Measurements from ENCODE around the gene ZSWIM3. TPM values are rescaled to one million over a fixed set of nuclear protein-coding genes. Genes with fewer than 3 reads are reported as not detected.

The ZSWIM3 gene
- total RNA-seq, 4 donors from 2014 or later = 2.2 to 4.5 (median 3.9) TPM

DNA sequence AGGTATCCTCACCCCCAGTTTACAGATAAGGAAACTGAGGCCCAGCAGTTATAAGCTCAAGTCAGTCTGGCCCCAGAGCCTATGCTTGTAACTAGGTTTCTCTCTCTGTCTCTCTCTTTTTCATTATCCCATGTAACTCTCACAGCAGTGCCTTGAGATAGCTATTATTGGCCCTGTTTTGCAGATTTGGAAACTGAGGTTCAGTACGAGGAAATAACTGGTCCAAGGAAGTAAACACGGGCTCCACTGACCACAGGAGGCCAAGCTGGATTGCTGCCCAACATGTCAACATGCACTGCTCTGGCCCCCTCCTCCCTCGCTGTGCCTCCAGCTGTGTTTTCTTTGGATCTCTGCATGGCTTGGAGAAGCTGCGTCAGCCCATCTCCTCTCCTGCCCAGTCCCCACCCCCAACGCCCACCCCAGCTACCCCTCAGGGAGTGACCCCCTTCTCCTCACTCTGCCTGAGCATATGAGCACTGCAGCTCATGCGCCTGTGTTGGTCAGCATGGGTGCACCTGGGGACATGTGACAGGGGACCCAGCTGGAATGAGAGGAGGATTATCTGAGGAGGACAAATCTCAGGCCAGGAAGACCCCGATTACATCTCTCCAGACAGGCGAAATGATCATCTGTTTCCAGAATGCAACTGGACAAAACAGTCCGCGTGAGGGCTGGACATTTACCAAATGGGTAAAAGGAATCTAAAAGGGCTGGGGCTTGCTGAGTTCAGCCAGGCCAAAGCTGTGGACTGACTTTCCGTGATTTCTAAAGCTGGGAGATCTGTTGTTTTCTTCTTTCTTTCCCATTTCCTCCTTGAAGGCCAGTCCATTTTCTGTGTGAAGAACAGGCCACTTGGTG is 62.4 kb downstream of the ZSWIM3 start:
- Histone ChIP-seq H3K27me3 (no peaks in the 10 kb centered on the region), H3K36me3 (no peaks in the 10 kb centered on the region), H3K9me3 (no peaks in the 10 kb centered on the region), H3K27ac (peak overlapping the region; percentile 39 to 61 (median 50)), H3K4me1 (peaks cover 6 to 30% of the 10 kb centered on the region in 2 donors), H3K4me3 (replicated peaks in 1 of 3) (no peak overlapping the region)
- 37 to 40% methylated on average over 10 to 11 of the region's 11 CpGs for WGBS, 2 donors
- TF ChIP-seq, protein P1, sequence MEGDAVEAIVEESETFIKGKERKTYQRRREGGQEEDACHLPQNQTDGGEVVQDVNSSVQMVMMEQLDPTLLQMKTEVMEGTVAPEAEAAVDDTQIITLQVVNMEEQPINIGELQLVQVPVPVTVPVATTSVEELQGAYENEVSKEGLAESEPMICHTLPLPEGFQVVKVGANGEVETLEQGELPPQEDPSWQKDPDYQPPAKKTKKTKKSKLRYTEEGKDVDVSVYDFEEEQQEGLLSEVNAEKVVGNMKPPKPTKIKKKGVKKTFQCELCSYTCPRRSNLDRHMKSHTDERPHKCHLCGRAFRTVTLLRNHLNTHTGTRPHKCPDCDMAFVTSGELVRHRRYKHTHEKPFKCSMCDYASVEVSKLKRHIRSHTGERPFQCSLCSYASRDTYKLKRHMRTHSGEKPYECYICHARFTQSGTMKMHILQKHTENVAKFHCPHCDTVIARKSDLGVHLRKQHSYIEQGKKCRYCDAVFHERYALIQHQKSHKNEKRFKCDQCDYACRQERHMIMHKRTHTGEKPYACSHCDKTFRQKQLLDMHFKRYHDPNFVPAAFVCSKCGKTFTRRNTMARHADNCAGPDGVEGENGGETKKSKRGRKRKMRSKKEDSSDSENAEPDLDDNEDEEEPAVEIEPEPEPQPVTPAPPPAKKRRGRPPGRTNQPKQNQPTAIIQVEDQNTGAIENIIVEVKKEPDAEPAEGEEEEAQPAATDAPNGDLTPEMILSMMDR (IDR thresholded peaks at IDR 0.05) = no peak
- TF ChIP-seq POLR2A (IDR thresholded peaks at IDR 0.05) = no peak
- intact Hi-C loops (cut with DNase I) = no loop called here
- peak; percentile 27 to 31 for DNase-seq

DNA sequence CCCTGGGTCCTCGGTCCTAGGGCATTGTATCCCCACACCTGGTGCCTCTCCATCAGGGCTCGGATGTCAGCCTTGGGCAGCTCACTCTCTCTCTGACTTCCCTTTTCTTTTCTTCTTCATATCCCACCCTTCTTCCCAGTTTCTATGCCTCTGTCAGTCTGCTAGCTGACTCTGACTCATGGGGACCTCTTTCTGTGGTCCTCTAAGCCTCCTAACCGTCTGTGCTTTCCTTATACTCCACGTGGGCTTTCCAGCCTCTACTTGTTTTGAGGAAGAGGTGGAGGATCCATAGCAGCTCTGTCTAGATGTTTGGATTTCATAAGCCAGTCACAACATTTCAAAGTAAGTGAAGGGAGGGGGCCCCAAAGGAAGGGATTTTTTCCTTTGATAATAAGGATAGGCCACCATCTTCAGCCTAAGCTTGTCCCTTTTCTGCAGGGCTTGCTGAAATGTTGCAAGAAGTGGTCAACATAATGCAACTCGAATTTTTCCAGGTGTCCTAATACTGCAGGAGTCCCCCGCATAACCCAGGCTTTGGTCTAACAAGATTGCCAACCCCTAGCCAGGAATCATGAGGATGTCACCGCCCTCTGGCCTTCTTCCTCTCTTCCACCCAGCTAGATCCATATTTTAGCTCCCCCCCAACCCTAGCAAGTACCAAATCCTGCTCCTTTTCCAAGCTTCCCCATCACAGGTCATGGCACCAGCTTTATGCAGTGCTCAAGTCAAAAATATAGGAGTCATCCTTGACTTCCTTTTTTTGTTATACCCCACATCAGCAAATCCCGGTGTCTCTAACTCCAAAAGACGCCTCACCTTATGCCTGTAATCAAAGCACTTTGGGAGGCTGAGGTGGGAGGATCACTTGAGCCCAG is 63.3 kb downstream of the ZSWIM3 start:
- Histone ChIP-seq H3K4me1 (peaks cover 6 to 32% of the 10 kb centered on the region in 2 donors), H3K36me3 (no peaks in the 10 kb centered on the region), H3K27ac (peak overlapping the region; percentile 33 to 61 (median 50)), H3K4me3 (replicated peaks in 1 of 3) (no peak overlapping the region), H3K27me3 (no peaks in the 10 kb centered on the region), H3K9me3 (no peaks in the 10 kb centered on the region)
- intact Hi-C loops (cut with DNase I) = no loop called here
- WGBS, 2 donors = 68 to 73% methylated on average over 9 of the region's 9 CpGs
- no peak for DNase-seq
- no peak for TF ChIP-seq POLR2A (IDR thresholded peaks at IDR 0.05)
- TF ChIP-seq, protein P1 (IDR thresholded peaks at IDR 0.05) = no peak

DNA sequence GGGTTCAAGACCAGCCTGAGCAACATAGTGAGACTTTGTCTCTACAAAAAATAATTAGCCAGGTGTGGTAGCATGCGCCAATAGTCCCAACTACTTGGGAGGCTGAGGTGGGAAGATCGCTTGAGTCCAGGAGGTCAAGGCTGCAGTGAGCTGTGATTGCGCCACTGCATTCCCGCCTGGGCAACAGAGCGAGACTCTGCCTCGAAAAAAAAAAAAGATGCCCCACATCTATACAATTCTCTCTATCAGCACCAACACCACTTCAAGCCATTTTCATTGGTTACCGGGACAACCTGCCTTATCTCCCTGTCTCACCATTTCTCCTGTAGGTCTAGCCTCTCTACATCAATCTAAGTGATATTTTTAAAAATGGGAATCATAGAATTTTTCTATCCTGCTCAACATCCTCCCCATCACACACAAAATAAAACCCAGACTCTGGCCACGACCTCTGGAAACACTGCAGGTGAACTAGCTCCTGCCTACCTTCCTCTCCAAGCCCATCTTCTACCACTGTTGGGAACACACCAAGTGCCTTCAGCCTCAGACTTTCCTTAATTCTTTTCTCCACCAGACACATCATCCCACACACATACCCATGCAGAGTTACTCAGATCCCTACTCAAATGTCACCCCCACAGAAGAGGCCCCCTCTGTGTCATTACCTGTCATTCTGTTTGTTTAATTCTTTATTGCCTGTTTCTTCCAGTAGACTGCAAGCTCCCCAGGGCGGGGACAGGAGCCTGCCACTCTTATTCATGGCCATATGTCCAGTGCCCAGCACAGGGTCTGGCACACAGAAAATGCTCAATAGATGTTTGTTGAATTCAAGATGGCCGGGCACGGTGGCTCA is 64.1 kb downstream of the ZSWIM3 start:
- no peak for DNase-seq
- 82 to 83% methylated on average over 11 of the region's 11 CpGs for WGBS, 2 donors
- no peaks in the 10 kb centered on the region for H3K36me3 ChIP-seq
- no peaks in the 10 kb centered on the region for H3K9me3 ChIP-seq
- intact Hi-C loops (cut with DNase I) = no loop called here
- H3K4me3 ChIP-seq (replicated peaks in 1 of 3) = no peak overlapping the region
- peaks cover 6 to 32% of the 10 kb centered on the region in 2 donors for H3K4me1 ChIP-seq
- H3K27me3 ChIP-seq = no peaks in the 10 kb centered on the region
- no peak for TF ChIP-seq POLR2A (IDR thresholded peaks at IDR 0.05)
- TF ChIP-seq, protein P1 (IDR thresholded peaks at IDR 0.05) = no peak
- H3K27ac ChIP-seq = no peak overlapping the region

DNA sequence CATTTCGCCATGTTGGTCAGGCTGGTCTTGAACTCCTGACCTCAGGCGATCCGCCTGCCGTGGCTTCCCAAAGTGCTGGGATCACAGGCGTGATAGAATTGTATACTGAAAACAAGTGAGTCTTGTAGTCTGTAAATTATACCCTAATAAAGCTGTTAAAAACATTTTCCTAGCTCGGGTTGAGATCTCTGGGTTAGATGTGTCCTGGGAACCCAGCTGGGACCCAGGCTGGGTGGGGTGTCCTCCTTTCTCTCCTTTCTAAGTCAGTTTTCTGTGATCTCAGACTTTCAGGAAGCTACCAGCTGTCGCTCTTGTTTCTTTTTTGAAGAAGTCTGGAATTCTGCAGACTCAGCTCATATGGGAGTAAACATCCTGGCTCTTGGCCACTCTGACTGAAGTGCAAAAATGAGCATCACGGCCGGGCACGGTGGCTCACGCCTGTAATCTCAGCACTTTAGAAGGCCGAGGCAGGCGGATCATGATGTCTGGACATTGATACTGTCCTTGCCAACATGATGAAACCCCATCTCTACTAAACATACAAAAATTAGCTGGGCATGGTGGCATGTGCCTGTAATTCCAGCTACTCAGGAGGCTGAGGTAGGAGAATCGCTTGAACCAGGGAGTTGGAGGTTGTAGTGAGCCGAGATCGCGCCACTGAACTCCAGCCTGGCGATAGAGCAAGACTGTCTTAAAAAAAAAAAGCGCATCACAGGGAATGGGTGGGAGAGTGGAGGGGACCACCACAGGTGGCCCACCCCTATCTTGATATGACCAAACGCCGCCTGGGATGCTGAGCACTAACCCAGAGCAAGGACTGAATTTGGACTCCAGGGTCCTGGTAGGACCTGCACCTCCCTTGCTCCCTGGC is 67.2 kb downstream of the ZSWIM3 start:
- TF ChIP-seq, protein P1 (IDR thresholded peaks at IDR 0.05) = no peak
- TF ChIP-seq POLR2A (IDR thresholded peaks at IDR 0.05) = no peak
- peak; percentile 35 to 44 for DNase-seq
- H3K27ac ChIP-seq = peak overlapping the region; percentile 49 to 77 (median 73)
- intact Hi-C loops (cut with DNase I) = no loop called here
- no peaks in the 10 kb centered on the region for H3K27me3 ChIP-seq
- H3K9me3 ChIP-seq = no peaks in the 10 kb centered on the region
- H3K4me3 ChIP-seq (replicated peaks in 1 of 3) = no peak overlapping the region
- H3K36me3 ChIP-seq = no peaks in the 10 kb centered on the region
- WGBS, 2 donors = 52 to 61% methylated on average over 18 to 21 of the region's 21 CpGs
- H3K4me1 ChIP-seq = peaks cover 6 to 17% of the 10 kb centered on the region in 2 donors

All from thyroid gland (tissue), 4 donors.